ENCODE results near the gene CD38.

GRCh38 chr4:15873117-15873516, 95.0 kb downstream of the CD38 start:
- TF ChIP-seq POLR2A (IDR thresholded peaks at IDR 0.05) (no peak), CTCF (IDR thresholded peaks at IDR 0.05) (no peak)
